ENCODE results near the gene FAM171A2.

The FAM171A2 gene

GRCh38 chr17:44321246-44322120 is 42.2 kb downstream of the FAM171A2 start:
- no peak for TF ChIP-seq ZFX (IDR thresholded peaks at IDR 0.05; ENCODE audit: borderline replicate concordance)
- no peak overlapping the region for H3K27ac ChIP-seq

DNA sequence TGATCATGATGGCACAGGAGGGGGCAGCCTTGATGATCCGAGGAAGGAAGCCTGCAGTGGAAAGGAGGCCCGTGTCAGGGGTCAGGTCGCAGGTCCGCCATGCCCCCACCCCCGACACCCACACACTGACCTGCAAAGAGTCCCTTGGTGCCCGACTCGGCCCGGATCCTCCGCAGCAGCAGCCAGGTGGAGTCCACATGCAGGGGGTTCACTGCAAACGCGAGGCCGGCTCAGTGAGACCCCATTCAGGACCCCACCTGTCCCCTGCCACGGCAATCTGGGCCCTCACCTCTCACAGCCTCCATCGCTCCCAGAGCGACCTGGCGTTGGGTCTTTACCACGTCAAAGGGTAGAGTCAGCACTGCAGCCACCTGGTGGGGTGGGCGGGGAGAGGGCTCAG is 43.6 kb downstream of the FAM171A2 start:
- TF ChIP-seq, protein P1, sequence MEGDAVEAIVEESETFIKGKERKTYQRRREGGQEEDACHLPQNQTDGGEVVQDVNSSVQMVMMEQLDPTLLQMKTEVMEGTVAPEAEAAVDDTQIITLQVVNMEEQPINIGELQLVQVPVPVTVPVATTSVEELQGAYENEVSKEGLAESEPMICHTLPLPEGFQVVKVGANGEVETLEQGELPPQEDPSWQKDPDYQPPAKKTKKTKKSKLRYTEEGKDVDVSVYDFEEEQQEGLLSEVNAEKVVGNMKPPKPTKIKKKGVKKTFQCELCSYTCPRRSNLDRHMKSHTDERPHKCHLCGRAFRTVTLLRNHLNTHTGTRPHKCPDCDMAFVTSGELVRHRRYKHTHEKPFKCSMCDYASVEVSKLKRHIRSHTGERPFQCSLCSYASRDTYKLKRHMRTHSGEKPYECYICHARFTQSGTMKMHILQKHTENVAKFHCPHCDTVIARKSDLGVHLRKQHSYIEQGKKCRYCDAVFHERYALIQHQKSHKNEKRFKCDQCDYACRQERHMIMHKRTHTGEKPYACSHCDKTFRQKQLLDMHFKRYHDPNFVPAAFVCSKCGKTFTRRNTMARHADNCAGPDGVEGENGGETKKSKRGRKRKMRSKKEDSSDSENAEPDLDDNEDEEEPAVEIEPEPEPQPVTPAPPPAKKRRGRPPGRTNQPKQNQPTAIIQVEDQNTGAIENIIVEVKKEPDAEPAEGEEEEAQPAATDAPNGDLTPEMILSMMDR (IDR thresholded peaks at IDR 0.05), result no peak
- no peak for TF ChIP-seq ZFX (IDR thresholded peaks at IDR 0.05; ENCODE audit: borderline replicate concordance)
- H3K27ac ChIP-seq, result no peak overlapping the region

- peak overlapping the region; percentile 72 for H3K27ac ChIP-seq
- TF ChIP-seq, protein P1 (IDR thresholded peaks at IDR 0.05), result no peak
- no peak for TF ChIP-seq ZFX (IDR thresholded peaks at IDR 0.05; ENCODE audit: borderline replicate concordance)
Observed at GRCh38 chr17:44318077-44318892, 45.4 kb downstream of the FAM171A2 start.

- peak overlapping the region; percentile 72 for H3K27ac ChIP-seq
- TF ChIP-seq, protein P1 (IDR thresholded peaks at IDR 0.05), result no peak
- no peak for TF ChIP-seq ZFX (IDR thresholded peaks at IDR 0.05; ENCODE audit: borderline replicate concordance)
Observed at GRCh38 chr17:44317545-44317944, 46.1 kb downstream of the FAM171A2 start.

- H3K27ac ChIP-seq, result peak overlapping the region; percentile 72
- TF ChIP-seq, protein P1 (IDR thresholded peaks at IDR 0.05), result peak; percentile 3; the same call in 1 of the 2 replicates
- TF ChIP-seq ZFX (IDR thresholded peaks at IDR 0.05; ENCODE audit: borderline replicate concordance), result no peak
Observed at GRCh38 chr17:44315760-44316731, 47.6 kb downstream of the FAM171A2 start.

DNA sequence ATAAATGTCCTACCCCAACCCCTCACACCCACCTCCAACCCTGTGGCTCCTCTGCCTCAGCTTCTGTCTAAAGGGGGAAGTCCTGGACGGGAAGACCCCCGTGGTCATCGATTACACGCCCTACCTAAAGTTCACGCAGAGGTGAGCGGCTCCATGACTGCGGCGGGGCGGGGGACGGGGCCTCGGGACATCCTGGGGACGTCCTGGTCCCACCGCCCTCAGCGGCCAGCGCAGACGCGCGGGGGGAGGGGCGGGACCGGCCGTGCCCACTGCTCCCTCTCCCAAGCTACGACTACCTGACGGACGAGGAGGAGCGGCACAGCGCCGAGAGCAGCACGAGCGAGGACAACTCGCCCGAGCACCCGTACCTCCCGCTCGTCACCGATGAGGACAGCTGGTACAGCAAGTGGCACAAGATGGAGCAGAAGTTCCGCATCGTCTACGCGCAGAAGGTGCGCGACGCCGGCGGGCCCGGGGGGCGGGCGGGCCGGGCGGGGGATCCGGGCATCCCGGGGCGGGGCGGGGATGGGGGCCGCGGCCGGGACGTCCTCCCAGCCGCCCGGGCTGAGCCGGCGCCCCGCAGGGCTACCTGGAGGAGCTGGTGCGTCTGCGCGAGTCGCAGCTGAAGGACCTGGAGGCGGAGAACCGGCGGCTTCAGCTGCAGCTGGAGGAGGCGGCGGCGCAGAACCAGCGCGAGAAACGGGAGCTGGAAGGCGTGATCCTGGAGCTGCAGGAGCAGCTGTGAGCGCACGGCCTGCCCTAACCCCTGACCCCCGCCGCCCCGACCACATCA is 48.6 kb downstream of the FAM171A2 start:
- TF ChIP-seq, protein P1 (IDR thresholded peaks at IDR 0.05), result no peak
- TF ChIP-seq ZFX (IDR thresholded peaks at IDR 0.05; ENCODE audit: borderline replicate concordance), result no peak
- peak overlapping the region; percentile 72 for H3K27ac ChIP-seq
